Hypothalamus (tissue), 51 donors: Measurements from ENCODE around the gene PABPN1L.
"Not testable (repeated sequence)": the region's sequence is repeated elsewhere in the genome, so short reads cannot be mapped to it uniquely, and the experiment has no call there.

Experiments
- DNase-seq, 51 donors: peaks; one replicate each; lab custom pipeline; 2025; lab: John Stamatoyannopoulos, UW

The PABPN1L gene

DNA sequence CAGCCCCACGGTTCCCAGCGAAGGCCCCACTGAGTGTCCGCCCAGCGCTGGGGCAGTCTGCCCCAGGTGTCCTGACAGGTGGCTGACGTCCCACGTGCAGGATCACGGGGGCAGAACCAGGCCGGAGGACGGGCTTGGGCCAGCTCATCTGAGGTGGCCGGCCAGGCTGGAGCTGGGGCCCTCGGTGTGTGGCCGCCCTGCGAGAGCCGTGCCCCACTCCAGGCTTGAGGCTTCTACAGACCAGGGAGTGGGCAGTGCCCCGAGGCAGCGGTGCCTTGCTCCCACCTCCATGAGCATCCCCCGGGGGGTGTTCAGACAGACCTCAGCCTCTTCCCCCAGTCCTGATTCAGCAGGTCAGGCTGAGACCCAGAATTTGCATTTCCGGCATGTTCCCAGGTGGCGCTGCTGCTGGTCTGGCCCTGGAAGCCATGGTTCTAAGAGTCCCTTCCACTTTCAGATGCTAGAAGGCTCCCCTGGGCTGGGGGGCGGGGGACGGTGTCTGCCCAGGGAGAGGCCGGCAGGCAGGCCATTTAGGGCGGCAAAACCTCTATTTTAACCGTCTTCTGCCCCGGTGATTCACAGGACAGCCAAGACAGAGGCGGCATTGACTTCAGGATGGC, 35.4 kb upstream of the PABPN1L start:
- no peak for DNase-seq

DNA sequence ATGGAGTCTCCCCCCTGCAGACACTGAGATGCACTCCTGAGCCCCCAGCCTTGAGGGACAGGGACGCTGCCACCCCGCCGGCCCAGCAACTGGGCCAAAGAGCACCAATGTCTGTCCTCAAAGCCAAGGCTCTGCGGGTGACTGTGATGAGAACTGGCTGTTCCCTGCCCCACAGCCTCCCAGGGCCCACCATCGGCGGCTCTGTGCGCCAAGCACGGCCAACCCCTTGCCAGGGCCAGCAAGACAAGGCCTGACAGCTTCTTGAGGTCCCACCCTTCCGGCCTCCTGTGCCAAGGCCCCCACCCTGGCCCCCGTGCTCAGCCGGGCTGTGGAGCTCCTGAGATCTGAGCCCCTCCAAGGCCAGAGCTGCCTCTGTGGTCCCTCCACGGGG, 34.2 kb upstream of the PABPN1L start:
- no peak for DNase-seq

DNA sequence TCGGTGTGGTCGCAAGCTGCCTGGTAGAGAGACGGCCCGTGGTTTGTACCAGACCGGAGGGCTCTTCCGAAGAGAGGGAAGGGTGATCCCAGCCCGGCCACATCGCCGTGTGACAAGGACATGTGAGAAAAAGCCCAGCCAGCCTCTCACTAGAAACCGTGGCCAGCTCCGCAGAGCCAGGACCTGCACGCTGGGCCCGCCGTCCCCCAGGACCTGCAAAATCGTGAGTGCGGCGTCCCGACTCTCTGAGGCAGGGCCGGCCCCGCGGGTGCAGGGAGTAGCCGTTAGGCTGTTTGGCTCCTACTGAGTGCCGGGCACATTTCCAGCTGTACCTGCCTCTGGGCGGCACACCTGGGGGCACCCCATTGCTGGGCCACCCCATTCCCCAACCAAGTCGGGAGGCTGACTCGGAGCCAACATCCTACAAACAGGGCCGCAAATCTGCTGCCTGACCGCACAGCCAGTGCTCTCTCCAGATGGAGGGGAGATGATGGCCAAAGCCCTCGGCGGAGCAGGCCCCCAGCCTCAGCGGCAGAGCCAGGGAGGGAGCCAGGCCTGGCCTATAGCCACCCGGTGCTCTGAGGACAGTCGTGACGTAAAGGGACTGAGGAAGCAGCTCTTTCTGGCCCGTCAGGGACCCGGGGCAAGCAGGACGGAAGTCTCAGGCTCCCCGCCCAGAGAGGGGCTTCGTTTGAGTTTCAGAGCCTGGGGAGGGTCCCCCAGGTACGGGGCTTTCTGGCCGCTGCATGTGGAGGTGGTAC, 33.6 kb upstream of the PABPN1L start:
- DNase-seq, result no peak

DNA sequence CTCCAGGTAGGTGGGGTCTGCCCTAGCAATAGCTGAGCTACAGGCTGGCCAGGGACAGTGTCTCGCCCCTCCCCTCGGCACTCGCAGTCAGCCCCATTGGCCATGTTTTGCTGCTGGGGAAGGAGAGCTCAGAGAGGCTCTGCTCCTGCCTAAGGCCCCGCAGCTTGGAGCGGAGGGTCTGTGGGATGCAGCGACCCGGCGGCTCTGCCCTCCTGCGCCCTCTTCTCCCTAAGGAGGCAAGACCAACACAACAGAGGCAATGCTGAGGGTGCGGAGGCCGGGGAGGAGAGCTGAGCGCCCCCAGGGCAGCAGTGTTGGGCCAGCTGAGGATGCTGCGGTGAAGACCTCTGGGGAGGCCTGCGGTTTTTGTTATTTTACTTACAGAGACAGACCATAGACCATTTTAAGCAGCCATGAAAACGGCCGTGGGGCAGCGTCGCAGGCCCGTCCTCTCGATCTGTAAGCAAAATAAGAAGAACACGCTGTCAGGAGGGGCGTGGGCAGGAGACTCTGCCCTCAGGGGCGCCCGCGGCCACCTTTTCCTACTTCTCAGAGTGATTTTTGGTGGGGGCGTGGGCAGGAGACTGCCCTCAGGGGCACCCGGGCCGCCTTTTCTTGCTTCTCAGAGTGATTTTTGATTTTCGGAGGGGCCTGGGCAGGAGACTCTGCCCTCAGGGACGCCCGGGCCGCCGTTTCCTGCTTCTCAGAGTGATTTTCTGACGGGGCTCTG, 31.4 kb upstream of the PABPN1L start:
- DNase-seq, result no peak

DNA sequence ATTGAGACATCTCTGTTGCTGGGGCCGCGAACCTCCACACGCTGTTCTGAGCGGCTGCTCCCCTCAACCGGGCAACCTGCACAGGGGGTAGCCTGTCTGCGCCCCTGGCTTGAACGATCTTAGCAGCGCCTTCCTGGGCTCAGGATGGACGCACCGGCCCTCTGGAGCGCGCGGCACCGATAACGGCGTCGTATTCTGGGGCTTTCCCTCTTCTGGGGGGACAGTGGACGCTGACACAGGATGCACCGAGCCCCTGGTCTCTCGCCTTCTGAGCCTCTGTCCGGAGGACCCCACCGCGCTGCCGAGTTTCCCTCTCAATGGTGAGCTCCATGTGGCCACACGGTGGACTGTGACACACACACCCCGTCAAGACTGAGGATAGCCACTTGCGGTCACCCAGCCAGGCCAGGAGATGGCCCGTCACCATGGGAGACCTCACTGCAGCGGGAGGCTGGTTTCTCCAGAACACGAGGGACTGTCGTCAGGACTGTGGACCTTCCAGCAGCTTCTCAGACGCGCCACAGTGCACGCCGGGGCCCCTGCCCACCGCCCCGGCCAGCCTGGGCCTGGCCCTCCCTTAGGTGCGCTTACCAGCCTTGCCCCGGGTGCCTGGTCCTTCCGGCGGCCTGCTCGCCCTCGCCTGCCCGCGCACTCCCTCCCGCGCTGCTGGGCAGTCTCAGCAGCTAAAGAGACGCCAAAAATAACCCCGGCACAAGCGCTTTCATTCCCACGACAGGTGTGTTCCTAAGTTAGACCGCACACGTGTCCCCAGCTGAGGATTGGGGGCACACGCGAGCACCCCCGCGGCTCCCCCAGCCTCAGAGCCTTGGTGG, 30.0 kb upstream of the PABPN1L start:
- no peak for DNase-seq

DNA sequence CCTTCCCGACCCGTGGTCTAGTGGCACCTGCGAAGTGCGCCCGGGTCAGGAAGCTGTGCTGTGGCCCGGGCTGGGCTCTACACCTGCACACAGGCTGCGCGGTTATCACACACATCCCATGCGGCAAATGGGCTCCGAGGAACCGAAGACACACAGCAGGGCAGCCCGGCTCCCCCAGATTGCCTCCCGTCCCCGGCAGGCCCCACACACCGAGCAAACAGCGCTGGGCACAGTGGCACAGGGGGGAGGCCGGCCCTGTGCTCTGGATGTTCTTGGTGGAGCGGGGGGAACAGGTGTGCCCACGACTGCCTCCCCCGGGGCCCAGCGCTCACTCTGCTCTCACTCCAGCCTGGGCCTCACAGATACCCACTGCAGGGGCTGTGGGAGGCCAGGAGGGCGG, 28.9 kb upstream of the PABPN1L start:
- no peak for DNase-seq

DNA sequence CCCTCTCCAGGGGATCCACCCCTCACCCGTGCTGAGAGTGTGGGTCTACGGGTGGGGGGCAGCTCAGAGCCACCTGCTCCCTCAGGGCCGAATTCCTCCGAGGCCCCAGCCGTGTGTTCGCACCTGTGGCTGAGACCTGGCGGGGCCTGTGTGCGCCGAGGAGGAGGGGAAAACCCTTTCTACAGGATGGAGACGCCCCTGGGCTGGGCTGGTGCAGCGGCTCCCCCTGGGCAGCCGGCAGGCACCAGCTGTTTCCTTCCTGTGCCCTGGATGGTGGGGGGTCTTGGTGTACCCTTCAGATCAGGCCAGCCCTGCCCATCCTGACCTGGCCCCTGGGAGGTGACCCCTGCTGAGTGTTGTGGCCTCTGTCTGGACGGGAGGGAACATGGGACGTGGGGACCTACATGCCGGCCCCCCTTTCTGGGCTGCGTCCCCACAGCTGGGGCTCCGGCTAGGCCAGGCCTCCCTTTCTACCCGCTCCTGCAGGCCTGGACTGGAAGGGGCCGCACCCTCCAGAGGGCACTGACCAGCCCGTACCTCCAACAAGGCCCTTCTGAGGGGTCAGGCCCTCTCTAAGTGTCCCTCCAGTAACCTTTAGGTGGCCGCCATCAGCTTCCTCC, 28.3 kb upstream of the PABPN1L start:
- DNase-seq, result no peak

DNA sequence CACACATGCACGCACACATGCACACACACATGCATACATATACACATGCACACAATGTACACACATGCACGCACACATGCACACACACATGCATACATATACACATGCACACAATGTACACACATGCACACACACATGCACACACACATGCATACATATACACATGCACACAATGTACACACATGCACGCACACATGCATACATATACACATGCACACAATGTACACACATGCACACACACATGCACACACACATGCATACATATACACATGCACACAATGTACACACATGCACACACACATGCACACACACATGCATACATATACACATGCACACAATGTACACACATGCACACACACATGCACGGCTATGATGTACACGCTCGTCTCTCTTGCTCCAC, 27.8 kb upstream of the PABPN1L start:
- not testable (repeated sequence) for DNase-seq

DNA sequence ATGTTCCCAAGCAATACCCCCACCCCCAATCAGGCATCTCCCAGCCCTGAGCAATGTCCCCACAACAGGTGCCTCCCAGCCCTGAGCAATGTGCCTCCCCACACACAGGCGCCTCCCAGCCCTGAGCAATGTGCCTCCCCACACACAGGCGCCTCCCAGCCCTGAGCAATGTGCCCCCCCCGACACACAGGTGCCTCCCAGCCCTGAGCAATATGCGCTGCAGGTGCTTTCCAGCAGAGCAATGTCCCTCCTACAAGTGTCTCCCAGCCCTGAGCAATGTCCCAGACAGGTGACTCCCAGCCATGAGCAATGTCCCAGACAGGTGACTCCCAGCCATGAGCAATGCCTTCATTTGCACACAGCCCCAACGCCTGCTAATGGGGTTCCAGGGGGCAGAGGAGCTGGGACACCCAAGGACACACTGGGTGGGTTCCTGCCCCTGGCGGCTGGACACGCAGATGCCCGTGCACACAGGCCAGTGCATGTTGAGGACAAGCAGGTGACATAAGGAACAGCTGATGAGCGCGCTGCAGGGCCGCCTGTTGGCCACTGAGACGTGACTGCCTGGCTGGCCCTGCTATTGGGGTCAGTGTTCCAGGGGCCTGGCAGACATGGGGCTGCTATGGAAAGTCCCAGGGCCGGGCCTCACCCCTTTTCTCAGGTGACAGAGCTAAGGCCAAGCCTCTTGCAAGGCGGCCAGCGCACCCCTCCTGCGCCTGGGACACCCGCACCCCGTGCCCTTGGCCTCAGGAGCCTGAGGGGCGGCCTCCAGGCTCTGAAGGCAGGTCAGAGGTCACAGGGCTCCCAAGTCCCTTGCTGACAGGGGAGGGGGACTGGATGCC, 26.9 kb upstream of the PABPN1L start:
- peak in 1 of 51 donors; percentile 5 for DNase-seq

DNA sequence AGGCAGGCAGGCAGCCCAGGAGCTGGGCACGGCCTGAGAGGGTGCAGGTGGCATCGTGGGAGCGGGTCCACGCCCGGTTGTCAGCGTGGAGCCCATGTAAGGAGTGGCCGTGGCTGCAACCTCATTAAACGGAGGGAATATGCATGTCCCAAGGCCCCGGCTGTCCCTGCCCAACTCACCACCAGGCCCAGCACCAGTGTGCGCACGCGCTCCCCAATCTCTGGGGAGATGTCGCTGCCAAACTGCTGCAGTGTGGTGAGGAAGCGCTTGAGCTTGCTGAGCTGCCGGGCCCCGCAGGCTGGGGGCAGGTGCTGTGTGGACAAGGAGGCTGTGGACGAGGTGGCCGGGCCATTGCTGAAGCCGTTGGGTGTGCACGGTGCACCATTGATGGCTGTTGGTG, 25.6 kb upstream of the PABPN1L start:
- DNase-seq, result no peak

DNA sequence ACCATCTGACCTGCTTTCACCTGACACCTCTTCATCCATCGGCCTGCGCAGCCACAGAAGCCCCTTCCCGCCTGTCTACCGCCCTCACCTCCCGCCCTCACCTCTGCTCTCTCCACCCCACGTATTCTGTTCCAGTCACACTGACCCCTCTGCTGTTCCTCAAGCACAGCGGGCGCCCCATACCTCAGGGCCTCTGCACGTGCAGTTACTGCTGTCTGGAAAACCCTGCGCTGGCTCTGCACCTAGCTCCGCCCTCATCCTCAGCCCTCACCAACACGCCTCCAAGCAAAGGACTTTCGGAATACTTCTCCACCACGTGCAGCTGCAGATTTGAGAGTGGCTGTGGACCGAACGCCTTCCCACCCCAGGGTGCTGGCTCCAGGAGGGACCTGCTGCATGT, 24.6 kb upstream of the PABPN1L start:
- no peak for DNase-seq

DNA sequence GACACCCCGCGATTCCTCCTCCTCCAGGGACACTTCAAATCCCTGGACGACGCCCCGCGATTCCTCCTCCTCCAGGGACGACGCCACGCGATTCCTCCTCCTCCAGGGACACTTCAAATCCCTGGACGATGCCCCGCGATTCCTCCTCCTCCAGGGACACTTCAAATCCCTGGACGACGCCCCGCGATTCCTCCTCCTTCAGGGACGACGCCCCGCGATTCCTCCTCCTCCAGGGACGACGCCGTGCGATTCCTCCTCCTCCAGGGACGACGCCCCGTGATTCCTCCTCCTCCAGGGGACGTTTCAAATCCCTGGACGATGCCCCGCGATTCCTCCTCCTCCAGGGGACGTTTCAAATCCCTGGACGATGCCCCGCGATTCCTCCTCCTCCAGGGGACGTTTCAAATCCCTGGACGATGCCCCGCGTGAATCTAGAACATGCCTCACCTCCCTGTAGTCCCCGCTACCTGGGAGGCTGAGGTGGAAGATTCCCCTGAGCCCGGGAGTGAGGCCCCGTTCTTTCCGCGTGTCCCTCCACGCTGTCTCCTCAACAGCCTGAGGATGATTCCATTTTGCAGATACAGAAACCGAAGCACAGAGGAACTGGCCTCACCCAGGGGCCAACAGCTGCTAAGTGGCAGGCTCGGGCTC, 23.4 kb upstream of the PABPN1L start:
- DNase-seq, result not testable (repeated sequence)

DNA sequence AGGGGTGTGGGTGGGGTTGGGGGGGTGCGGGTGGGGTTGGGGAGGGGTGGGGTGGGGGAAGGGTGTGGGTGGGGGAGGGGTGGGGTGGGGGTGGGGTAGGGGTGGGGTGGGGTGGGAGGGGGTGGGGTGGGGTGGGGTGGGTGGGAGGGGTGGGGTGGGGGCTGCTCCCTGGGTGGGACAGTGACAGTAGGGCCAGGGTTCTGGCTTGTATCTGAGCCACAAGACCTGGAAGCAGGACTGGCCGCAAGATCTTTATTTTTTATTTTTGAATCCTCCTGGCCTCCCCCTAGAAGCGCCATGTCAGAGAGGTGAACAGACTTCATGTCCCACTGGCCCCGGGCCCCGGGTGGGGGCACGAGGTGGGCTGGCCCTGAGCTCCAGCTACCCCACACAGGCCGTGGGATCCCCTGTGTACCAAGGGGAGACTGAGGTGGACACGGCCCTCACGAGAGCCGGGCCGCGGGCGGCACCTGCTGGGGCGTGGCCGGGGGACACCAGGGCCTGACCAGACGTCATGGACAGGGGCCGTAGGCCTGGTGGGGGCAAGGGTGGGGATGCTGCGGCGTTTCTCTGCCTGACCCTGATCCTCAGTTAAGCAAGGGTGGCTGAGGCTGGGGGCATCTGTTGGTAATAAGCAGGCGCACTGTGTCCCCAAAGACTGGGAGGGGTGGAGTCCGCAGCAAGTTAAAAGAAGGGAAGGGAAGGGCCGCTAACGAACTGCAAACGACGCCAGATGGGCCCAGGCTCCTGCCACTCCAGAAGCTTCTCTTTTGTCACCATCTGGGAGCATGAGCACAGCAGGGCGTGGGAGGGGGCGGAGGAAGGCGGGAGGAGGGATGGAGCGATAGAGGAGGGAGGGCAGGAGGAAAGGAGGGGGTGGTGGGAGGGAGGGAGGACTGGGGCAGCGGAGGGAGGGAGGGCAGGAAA, 22.3 kb upstream of the PABPN1L start:
- no peak for DNase-seq

DNA sequence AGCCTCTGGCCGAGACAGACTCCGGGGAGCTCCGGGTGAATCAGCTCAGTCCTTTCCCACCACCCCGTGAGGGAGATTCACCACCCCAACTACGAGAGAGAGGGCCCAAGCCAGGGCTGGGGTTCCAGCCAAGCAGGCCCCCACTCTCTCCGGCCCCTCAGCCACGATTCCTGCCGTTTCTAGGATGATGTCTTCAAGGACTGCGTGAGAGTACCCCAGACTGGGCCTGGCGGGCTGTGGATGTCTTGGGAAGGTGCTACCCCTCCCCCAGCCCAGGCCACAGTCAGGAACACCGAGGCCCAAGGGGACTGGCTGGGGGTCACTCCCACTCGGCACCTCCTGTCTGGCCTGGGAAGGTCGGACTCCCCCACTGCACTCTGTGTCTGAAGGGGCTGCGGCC, 21.6 kb upstream of the PABPN1L start:
- no peak for DNase-seq

DNA sequence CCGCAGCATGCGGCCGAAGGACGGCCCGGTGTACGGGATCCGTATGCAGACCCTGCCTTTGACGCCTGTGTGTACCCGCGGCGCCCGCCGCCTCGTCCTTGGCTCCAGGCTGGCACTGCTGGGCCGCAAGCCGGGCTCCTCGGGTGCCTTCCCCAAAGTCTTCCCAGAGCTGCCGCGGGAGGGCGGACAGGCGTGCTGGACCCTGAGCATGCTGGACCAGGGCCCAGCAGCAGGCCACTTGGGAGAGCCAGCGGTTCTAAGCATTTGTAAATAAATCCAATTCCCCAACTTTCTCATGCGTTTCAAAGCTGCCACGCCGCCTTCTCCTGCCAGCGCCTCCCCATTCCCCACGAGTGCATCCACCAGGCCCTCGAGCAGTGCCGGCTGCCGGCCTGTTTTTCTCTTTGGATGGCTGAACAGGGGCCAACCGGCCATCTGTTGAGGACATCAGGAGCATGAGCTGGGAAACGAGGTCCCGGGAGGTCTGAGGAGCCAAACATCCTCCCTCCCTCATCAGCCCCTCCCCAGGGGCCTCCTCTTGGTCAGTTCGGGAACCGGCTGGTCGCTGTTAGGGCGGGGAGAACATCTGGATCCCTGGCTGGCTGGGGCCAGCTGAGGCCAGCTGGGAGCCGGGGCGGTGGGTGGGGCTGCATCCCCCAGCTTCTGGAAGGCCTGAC, 20.5 kb upstream of the PABPN1L start:
- DNase-seq, result no peak

DNA sequence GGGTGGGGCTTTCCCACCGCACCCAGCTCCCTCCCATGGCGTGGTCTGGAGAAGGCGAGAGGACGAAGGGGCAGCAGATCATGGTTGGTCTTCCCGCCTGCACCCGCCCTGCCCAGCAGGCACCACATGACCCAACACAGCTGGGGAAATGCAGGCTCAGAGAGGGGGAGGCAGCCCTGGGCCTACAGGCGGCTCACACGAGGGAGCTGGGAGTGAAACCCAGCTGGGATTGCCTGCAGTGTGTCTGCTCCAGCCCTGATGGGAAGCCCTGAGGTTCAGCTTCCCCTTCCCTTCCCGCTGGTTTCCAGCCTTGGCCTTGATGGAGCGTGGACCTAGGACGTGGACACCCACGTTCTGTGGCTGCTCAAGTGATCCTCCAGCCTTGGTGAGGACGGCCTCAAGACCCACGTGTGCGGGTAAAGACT, 20.0 kb upstream of the PABPN1L start:
- DNase-seq, result no peak

DNA sequence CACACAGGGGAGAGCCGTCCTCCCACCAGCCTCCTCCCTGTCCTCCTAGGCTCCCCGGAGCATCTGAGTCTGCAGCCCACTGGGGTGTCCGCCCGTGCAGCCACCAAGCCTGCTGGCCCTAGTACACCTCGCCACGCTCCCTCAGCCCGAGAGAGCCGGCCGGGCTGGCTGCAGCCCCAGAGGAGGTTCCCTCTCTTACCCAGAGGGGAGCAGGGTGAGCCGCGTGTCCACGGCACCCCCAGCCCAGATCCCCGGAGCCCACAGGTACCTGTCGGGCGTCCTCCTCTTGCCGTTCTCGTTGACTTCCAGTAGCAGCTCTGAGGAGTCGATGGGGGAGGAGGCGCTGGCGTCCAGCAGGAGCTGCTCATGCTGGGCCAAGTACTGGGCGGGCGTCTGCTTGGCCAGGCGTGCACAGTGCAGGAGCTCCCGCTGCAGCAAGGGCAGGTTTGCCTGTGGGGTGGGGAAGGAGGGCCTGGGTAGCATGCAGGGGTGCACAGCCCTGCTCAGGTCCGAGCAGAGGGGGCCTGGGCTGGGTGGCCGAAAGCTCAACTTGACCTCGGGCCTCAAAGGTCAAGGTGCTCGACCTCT, 19.3 kb upstream of the PABPN1L start:
- DNase-seq, result no peak
